Lung microvascular endothelial cell (primary cell): ENCODE data around the gene FGFR3. TPM values are rescaled to one million over a fixed set of nuclear protein-coding genes. Genes with fewer than 3 reads are reported as not detected.
"Not testable (repeated sequence)": the region's sequence is repeated elsewhere in the genome, so short reads cannot be mapped to it uniquely, and the experiment has no call there.

Experiments
- DNase-seq, 2 donors: peaks; one replicate each; pipeline versions ENCODE4 v3.0.0 to v3.0.0-alpha.2; 2010; ENCODE audit warnings: low read depth in 2 of 2
- total RNA-seq: library from RNA; depleted of rRNA; stranded (reverse); fragments of >200 nt; gene quantifications from 2 replicates; pipeline ENCODE4 v1.2.1, GENCODE V29; 2014

The FGFR3 gene
- total RNA-seq, 1 donor from 2014 or later, result 0.79 TPM

DNA sequence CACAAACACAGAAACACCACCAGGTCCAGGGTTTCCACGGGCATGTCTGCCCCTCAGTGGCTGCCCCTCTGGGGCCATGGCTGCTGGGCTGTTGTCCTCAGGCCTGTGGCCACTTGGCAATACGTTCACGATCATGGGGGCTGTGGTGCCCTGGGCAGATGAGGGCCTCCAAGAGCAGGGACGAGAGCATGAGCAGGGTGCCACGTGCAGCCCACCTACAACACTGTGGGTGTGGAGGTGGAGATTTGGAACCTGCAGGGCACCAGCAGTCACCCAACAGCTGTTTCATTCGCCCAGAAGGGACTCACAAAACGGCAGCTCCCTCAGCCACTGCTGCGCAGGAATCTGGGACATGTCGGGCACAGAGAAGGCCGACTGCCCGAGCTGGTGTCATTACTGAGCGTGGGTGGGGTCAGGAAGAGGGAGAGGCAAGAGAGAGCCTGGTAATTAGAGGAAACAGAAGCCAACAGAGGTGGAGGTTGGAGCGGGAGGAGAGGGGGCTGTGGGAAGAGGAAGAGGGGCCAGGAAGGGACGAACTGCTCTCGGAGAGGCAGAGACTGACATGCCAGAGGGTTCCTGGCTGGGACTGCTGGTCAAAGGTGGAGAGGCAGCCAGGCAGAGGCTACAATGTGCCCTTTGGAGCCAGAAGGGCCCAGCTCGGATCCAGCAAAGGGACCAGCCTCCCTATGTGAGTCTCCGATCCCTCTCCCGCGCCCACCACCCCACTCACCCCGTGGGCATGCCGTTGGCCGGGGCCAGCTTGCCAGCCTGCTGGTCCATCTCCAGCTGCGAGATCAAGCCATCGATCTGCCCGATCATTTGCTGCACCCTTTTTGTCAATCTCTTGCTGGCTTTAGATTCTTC is 23.1 kb downstream of the FGFR3 start:
- DNase-seq, result no peak

DNA sequence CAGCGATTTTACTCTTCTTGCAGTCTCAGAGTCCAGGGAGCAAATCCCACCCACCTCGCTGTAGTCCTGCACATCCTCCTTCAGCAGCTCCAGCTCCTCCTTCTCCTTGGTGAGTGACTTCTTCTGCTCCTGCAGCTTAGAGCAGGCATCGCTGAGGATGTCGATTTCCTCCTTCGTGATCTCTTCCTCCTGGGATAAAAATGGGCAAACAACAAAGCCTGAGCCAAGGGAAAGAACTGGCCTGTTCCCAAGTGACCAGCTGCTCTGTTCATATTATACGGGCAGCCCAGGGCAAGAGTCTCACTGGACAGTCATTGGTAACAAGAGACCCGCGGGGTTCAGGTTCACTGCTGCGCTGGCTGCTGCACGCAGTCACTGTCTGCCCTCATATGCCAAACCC is 26.2 kb downstream of the FGFR3 start:
- DNase-seq, result peak in 1 of 2 donors; percentile 54

DNA sequence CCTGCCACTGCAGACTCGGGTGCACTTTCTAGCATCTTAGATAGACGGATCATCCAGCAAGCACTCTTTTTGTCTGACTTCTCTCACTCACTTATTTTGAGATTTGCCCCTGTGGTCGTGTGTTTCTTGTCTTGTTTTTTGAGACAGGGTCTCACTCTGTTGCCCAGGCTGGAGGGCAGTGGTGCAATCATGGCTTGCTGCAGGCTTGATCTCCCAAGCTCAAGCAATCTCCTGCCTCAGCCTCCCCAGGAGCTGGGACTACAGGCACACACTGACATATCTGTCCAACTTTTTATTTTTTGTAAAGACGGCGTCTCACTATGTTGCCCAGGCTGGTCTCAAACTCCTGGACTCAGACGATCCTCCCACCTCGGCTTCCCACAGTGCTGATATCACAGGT is 26.7 kb downstream of the FGFR3 start:
- no peak for DNase-seq

DNA sequence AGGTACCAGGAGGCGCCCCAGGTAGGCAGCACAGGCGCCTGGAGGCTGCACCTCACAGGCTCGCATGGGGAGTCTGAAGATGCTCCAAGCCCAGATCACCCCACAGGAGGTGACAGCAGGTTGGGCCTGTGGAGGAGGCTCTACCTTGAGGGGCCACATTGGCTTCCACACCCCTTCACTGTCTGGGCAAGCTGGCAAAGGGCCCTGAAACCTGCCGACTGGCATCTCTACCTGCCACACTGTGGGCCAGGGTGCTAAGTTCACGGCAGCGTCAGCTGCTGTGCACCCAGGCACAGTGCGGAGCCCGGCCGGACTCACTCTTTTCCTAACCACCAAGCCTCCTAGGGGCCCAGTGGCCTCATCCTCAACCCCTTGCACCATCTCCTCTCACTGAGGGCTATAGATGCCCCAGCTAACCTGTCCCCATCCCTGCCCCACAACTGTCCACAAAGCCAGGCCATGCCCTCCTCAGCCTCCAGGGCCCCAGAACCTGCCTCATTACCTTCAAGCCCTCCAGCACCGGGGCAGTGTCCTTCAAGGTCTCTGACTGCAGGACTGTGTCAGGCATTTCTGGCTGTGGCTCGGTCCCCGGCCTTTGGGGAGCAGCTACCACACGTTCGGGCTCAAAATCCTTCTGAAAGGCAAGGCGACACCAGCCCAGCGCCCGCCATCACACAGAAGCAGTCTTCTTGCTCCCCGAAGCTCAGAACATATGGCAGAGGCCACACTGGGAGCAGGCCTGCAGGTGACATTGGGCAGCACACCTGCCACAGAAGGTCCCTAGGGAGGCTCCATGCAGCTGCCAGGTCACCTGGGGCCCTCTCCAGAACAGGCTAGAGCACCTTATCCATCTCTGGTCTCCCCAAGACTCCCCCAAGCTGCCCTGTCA is 28.8 kb downstream of the FGFR3 start:
- DNase-seq, result no peak

DNA sequence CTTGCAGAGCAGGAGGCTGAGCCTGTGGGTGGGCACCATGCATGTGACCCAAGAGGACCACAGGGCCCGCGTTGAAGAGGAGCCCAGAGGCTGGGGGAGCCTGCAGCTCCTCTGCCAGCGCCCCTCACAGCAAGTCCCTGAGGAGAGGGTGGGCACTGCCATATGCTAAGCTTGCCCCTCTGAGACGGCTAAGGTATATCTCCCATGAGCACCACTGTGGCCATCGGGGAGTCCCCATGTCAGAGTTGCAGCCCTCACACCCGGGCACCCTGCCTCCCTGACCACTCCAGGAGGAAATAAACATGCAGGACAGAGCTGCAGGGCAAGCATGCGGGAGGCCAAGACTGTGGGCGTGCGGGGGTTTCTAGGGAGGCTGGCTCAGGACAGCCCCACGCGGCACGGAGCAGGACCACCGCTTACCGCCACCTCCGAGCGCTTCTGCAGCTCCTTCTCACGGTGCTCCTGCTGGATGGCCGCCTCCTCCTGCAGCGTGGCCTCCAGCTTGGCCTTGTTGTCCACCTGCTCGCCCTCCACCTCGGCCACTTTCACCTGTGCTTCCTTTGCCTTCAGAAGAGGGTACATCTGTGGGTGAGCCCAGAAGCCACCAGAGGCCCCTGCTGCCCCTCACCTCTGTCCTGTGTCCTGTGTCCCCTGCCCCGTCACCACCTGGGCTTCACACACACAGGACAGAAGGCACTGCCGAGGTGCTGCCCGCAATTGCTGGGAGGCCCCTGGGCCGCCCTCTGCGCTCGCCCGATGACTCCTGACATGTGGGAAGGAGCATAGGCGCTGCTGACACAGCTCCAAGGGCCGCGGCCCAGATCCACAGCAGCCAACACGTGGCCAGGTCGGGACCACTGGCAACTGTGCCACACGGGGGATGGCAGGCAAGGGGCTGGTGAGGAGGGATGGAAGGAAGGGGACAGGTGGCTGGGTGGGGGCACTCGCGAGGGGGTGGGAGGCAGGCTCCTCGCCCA is 29.8 kb downstream of the FGFR3 start:
- no peak for DNase-seq

DNA sequence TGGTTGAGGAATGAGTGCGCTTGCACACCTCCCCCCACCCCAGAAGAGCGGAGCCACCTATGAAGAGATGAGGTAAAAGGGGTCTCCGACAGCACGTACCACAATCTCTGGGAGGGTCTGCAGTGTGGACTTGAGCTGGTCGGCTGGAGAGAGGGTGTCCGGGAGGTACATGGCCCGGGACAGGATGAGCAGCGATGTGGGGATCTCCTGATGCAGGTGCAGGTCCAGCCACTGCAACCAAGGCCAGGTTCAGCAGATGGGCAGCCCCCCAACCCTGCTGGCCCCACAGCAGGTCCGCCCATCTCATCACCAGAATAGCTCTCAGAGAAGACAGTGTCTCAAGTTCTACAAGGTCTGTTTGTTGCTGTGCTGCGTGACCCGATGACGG is 30.4 kb downstream of the FGFR3 start:
- DNase-seq, result no peak

DNA sequence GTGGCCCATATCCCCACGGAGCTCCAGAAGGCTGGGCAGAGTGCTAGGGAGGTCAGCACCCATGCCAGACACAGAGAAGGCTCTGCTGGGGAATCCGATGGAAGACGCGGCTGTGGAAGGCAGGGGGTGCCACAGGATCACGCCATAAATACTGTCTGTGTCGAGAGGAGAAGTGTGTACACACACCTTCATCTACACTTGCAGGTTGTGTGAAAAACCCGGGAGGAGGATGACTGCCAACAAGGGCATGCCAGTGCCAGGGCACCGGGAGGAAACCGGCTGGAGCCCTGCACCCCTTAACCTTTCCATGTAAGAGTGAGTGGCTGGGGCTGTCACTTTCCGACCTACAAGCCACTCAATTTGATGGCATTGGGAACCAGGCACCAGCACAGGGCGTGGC is 31.7 kb downstream of the FGFR3 start:
- DNase-seq, result no peak

DNA sequence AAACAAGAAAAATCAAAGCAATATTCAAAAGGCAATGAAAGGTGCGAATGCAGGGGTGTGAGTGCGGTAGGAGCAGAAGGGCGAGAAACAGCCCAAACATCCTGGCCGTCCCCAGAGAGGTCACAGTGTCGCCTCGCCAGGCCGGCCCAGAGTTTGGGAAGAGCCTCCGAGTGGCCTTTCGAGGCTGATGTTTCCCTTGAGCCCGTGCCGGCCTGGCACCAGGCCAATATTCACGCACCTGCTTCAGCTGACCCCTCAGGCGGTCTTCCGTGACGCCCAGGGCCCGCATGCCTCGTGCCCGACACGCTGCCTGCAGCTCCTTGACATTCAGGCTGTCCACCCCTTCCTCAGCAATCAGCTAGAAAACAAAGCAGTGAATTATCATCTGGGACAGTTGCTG is 32.2 kb downstream of the FGFR3 start:
- DNase-seq, result no peak

DNA sequence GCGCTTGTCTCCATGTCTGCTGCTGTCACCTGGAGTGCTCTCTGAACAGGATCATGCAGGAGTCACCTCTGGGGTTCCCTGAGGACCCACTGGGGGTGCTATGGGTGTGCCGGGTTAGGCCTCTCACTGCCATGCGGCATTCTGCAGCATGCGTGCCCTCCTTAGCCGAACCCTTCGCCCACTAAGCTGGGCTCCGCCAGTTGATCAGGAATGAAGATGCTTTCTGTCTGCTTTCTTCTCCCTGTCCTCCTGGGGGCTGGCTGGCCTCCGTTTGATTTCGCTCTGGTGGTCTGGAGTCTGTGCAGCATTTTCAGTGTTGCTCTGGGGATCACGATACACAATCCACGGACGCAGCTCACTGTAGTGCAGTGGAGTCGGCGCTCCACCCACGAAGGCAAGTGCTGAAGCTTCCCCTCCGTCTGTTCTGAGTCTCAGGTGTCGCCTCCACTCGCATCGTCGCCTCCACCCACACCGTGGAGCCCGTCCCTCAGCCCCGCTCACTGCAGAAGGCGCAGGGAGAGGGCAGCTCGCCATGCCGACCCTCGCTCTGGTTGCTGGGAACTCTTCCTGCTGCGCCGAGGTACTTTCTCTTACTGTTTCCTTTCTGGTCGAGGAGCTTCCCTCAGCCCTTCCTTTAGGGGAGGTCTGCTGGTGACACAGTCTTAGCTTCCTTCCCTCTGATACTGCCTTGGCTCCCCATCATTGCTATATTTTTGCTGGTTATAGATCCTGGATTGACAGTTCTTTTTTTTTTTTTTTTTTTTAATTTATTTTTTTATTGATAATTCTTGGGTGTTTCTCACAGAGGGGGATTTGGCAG is 33.6 kb downstream of the FGFR3 start:
- DNase-seq, result no peak

DNA sequence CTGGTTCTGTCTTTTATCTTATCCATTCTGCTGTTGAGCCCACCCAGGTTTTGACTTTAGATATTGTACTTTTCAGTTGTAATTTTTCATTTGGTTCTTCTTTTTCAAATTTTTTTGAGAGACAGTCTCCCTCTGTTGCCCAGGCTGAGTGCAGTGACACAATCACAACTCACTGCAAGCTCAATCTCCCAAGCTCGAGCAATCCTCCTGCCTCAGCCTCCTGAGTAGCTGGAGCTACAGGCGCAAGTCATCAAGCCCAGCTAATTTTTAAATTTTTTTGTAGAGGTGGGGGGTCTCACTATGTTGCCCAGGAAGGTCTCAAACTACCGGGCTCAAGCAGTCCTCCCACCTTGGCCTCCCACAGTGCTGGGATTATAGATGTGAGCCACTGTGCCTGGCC is 37.1 kb downstream of the FGFR3 start:
- DNase-seq, result no peak

DNA sequence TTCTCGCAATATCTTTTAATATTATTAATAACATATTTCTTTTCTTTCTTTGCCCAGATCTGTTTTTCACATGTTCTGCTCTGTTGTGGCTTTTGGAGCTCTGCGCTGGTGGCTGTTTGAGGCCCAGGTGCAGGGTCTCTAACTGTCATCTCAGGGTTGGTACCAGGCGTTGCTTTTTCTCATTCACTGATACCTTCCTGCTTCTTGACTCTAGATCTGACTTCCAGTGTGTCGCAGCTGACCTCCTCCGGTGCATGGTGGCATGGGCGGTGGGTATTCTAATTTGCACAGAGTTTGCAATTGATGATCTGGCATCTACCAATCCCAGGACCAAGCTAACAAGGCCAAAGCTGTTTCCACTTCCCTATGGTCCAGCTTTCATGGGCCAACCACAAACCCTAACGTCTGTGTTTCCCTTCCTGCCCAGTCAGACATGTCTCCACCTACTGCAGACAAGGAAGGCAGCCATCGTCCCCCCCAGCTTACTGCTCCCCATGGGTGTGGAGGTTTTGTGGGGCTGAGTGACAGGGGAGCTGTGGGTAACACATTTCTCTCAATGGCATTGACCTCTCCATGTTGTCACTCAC is 37.6 kb downstream of the FGFR3 start:
- DNase-seq, result no peak

DNA sequence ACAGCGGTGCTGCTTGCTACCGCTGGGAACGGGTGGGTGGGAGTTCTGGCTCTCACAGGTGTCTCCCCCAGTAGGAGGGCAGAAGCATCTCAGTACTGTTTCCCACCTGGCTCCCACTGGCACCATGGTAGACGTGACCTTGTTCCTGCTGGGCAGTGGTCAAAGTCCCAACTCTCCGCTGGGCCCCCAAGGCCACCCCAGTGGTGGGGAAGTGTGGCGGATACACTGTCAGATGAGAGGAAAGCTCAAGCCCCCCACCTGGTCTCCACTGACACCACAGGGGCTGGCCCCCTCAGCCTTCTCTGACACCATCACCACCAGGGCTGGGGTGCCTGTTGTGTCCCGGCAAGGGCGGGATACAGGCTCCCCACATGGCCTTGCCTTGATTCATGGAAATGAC is 38.2 kb downstream of the FGFR3 start:
- no peak for DNase-seq

DNA sequence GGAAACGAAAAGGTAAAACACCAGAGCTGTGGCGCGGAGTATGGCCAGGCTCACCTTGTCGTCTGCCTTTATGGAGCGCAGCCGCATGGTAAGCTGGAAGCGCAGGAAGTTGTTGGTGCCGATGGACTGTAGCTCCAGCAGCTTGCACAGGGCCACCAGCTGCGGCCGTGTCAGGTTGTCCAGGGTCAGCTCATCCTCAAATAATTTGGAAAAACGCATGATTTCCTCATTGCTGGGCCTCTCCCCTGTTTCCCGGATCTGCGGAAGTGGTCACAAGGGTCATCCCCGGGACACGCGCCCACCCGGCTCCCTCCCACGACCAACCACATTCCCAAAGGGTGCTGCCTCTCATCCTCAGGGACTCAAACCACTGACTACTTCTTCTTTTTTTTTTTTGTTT is 39.6 kb downstream of the FGFR3 start:
- DNase-seq, result no peak

DNA sequence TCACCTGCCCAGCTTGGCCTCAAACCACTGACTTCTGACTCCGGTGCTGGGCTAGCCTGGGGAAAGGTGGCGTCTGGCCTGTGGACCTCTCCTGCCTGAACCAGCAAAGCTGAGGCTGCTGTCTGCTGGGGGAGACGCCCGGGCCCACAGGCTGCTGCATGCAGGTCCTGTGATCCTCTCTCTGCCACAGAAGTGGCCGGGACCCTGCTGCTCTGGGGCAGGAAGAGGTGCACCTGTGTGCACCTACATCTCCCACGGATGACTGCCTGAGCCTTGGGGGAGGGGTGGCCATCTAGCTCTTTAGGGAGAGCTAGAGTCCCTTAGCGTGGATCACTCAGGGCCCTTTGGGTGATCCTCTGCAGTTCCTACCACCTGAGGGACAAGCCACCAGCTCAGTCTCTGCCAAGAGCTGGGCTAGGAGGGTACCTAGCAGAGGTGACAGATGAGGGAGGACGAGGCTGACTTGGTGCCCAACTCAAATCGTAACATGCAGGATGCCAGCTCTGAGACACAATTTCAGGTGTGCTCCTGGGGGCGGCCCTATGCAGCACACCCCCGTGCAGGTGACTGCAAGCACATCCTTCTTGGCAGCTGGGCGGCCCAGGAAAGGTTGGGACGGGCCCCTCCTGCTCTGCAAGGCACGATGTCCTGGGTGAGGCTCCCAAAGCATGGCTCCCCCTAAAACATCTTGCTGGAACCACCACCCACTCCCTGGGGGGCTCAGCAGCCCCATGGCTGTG is 40.4 kb downstream of the FGFR3 start:
- no peak for DNase-seq

DNA sequence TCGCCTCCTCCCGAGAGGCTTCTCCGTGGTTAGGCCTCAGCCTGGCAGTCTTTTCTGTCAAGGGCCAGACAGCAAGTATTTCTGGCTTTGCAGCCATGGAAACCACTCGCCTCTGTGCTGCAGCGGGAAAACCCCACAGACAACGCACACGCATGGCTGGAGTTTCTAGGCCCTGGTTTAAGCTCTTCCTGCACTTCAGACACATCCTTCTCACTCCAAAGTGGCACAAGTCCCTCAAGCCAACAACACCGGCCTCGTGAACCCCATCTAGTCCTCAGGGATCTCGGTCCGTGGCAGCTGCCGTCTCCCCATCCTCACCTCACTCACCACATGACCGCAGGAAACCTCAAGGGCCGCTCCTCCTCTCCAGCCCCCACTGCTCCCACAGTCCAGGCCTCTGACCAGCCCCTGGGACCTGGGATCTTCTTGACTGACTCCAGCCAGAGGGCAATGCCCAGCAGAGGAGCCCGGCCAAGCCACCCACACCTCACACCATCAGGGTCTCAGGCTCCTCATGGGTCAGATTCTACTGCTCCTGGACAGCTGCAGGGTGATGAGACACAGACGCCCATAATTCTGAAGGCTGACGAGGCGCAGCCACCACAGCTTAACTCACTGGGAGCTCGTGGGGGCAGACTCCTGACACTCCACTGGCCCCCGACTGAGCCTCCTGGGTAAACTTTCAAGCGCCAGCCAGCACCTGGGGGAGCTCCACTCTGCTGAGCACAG is 41.1 kb downstream of the FGFR3 start:
- DNase-seq, result no peak

DNA sequence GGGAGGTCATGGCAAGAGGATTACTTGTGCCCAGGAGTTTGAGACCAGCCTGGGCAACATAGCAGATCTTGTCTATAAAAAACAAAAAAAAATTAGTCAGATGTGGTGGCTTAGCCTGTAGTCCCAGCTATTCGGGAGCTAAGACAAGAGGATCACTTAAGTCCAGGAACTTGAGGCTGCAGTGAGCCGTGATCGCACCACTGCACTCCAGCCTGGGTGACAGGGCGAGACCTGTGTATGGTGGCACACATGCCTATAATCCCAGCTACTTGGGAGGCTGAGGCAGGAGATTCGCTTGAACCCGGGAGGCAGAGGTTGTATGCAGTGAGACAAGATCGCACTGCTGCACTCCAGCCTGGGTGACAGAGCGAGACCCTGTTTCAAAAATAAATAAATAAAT is 42.7 kb downstream of the FGFR3 start:
- DNase-seq, result not testable (repeated sequence)

DNA sequence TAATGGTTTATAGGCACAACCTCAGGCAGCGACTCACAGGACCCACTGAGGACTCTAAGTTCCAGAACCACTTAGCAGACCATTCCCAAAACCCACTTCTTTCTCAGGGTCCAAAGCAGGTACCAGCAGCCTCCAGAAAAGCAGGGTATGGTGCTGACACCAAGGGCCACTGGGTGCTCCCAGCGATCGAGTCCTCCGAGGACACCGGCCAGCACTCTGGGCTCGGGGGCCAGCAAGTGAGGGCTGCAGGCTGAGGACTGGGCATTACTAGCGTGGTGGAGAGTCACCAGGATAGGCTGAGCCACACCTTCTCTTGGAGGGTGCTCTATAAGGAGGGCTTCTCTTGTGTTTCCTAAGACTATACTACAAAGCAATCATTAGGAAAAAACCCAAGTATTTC is 43.6 kb downstream of the FGFR3 start:
- no peak for DNase-seq

DNA sequence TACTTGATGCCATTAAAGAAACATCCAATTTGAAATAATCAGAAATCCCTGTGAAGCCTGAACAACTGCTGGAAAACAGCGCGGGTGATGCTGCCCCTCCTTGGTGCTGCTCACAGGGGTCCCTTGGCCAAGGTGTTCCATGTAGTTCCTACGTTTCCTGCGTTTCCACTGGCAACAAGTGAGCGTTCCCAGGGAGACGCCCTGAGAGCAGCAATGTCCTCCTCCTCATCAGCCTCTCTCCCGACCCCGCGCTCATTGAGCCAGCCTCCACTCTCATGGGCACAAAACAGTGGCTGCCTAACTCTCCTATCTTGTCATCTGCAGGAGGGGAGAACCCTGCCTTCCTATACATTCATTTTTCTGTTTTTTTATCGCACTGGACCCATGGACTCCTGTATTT is 44.0 kb downstream of the FGFR3 start:
- no peak for DNase-seq

DNA sequence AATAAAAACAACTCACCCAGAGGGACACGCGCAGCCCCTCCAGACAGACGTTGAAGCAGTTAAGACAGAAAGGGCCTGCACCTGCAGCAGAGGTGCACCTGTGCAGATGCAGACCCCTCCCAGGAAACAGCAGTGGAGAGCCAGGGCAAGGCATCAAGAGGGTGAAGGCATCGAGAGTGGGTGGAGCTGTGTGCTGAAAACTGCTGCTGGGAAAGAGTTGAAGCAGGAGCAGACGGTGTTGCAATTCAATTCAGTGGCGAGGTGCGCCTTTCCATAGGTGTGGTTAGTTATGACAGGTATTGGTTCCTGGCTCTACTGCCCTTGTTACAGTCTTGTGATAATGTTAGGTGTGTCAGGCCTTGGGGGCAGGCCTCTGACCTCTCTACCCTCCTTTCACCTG is 46.2 kb downstream of the FGFR3 start:
- DNase-seq, result no peak
